ENCODE results near the gene SOHLH2. TPM values are rescaled to one million over a fixed set of nuclear protein-coding genes. Genes with fewer than 3 reads are reported as not detected.

The SOHLH2 gene
- total RNA-seq, 1 donor from 2014 or later, result 0.55 TPM

GRCh38 chr13:36251526-36251925 is 37.2 kb upstream of the SOHLH2 start:
- peaks cover 10% of the 10 kb centered on the region for H3K36me3 Mint-ChIP-seq (ENCODE audit: insufficient read depth)
- H3K9me3 Mint-ChIP-seq (ENCODE audit: low read depth), result peaks cover 11% of the 10 kb centered on the region
- H3K4me3 Mint-ChIP-seq (ENCODE audit: low read depth), result no peak overlapping the region
- no peak for DNase-seq (ENCODE audit: low spot score, unreplicated experiment)
- H3K27ac Mint-ChIP-seq, result no peak overlapping the region
- no peaks in the 10 kb centered on the region for H3K4me1 Mint-ChIP-seq (ENCODE audit: low read depth)
- TF ChIP-seq CTCF (IDR thresholded peaks at IDR 0.05; ENCODE audit: unreplicated experiment), result no peak
- H3K27me3 Mint-ChIP-seq, result no peaks in the 10 kb centered on the region

- no peak for TF ChIP-seq CTCF (IDR thresholded peaks at IDR 0.05; ENCODE audit: unreplicated experiment)
- Mint-ChIP-seq H3K27me3 (no peaks in the 10 kb centered on the region), H3K4me1 (ENCODE audit: low read depth) (no peaks in the 10 kb centered on the region), H3K9me3 (ENCODE audit: low read depth) (peaks cover 15% of the 10 kb centered on the region), H3K4me3 (ENCODE audit: low read depth) (no peak overlapping the region), H3K27ac (no peak overlapping the region), H3K36me3 (ENCODE audit: insufficient read depth) (peaks cover 11% of the 10 kb centered on the region)
- no peak for DNase-seq (ENCODE audit: low spot score, unreplicated experiment)
Measured at GRCh38 chr13:36251017-36251416, 36.7 kb upstream of the SOHLH2 start.

GRCh38 chr13:36248700-36249099 is 34.3 kb upstream of the SOHLH2 start:
- Mint-ChIP-seq H3K36me3 (ENCODE audit: insufficient read depth) (peaks cover 12% of the 10 kb centered on the region), H3K9me3 (ENCODE audit: low read depth) (peaks cover 16% of the 10 kb centered on the region), H3K4me3 (ENCODE audit: low read depth) (no peak overlapping the region), H3K27me3 (no peaks in the 10 kb centered on the region), H3K4me1 (ENCODE audit: low read depth) (no peaks in the 10 kb centered on the region), H3K27ac (no peak overlapping the region)
- no peak for DNase-seq (ENCODE audit: low spot score, unreplicated experiment)
- TF ChIP-seq CTCF (IDR thresholded peaks at IDR 0.05; ENCODE audit: unreplicated experiment), result no peak

GRCh38 chr13:36244990-36245389 is 30.6 kb upstream of the SOHLH2 start:
- no peak for DNase-seq (ENCODE audit: low spot score, unreplicated experiment)
- no peak overlapping the region for H3K4me3 Mint-ChIP-seq (ENCODE audit: low read depth)
- H3K4me1 Mint-ChIP-seq (ENCODE audit: low read depth), result no peaks in the 10 kb centered on the region
- H3K9me3 Mint-ChIP-seq (ENCODE audit: low read depth), result peaks cover 16% of the 10 kb centered on the region
- H3K27me3 Mint-ChIP-seq, result no peaks in the 10 kb centered on the region
- no peak overlapping the region for H3K27ac Mint-ChIP-seq
- H3K36me3 Mint-ChIP-seq (ENCODE audit: insufficient read depth), result peaks cover 12% of the 10 kb centered on the region
- TF ChIP-seq CTCF (IDR thresholded peaks at IDR 0.05; ENCODE audit: unreplicated experiment), result no peak

GRCh38 chr13:36244073-36244472 is 29.7 kb upstream of the SOHLH2 start:
- H3K4me1 Mint-ChIP-seq (ENCODE audit: low read depth), result no peaks in the 10 kb centered on the region
- H3K36me3 Mint-ChIP-seq (ENCODE audit: insufficient read depth), result peaks cover 12% of the 10 kb centered on the region
- no peaks in the 10 kb centered on the region for H3K27me3 Mint-ChIP-seq
- TF ChIP-seq CTCF (IDR thresholded peaks at IDR 0.05; ENCODE audit: unreplicated experiment), result no peak
- H3K4me3 Mint-ChIP-seq (ENCODE audit: low read depth), result no peak overlapping the region
- peaks cover 16% of the 10 kb centered on the region for H3K9me3 Mint-ChIP-seq (ENCODE audit: low read depth)
- no peak for DNase-seq (ENCODE audit: low spot score, unreplicated experiment)
- no peak overlapping the region for H3K27ac Mint-ChIP-seq

Measured in progenitor cell of endocrine pancreas (in vitro differentiated cells).